Activated CD8-positive, alpha-beta T cell treated with anti-CD3 and anti-CD28 coated beads for 36 hours (primary cell): ENCODE results near the gene CNN2. TPM values are rescaled to one million over a fixed set of nuclear protein-coding genes. Genes with fewer than 3 reads are reported as not detected.

Experiments used
- ATAC-seq: fragments of 200-7000 bp; cut with Tn5 transposase; one replicate; pipeline ENCODE4 v1.10.0; 2021; ENCODE audit warnings: mild to moderate bottlenecking, moderate library complexity
- CTCF ChIA-PET: fragments of 350-600 bp; sonication (Branson Sonifier 250); formaldehyde crosslinking; loops from one replicate; lab custom pipeline; 2021; ENCODE audit warnings: antibody characterized with exemption; lab: Charles Lee
- POLR2A ChIA-PET: fragments of 350-600 bp; sonication (Branson Sonifier 250); formaldehyde crosslinking; loops from one replicate; lab custom pipeline; 2021; ENCODE audit warnings: antibody characterized with exemption; lab: Charles Lee
- DNase-seq: peaks from one replicate; pipeline ENCODE4 v3.0.0-alpha.2; 2020
- H3K27ac Mint-ChIP-seq: one replicate; pipeline ENCODE4 v1.8.0; 2021; ENCODE audit warnings: mild to moderate bottlenecking, mixed read lengths
- H3K27me3 Mint-ChIP-seq: one replicate; pipeline ENCODE4 v1.8.0; 2021; ENCODE audit warnings: mixed read lengths
- H3K36me3 Mint-ChIP-seq: one replicate; pipeline ENCODE4 v1.8.0; 2021; ENCODE audit warnings: low read depth, mixed read lengths
- H3K4me1 Mint-ChIP-seq: one replicate; pipeline ENCODE4 v1.8.0; 2021; ENCODE audit warnings: low read depth, mixed read lengths
- H3K4me3 Mint-ChIP-seq: one replicate; pipeline ENCODE4 v1.8.0; 2021; ENCODE audit warnings: mild to moderate bottlenecking, moderate library complexity, mixed read lengths
- H3K9me3 Mint-ChIP-seq: one replicate; pipeline ENCODE4 v1.8.0; 2021; ENCODE audit warnings: mixed read lengths
- CTCF ChIP-seq: fragments of 200-600 bp; IDR thresholded peaks from one replicate; pipeline ENCODE4 v1.8.0; 2022; ENCODE audit warnings: antibody characterized with exemption, mild to moderate bottlenecking
- intact Hi-C: fragments of 100-400 bp; cut with micrococcal nuclease; formaldehyde crosslinking; loops from one replicate; pipeline ENCODE4 v1.10.0; 2022
- total RNA-seq, 2 experiments: library from RNA; stranded (reverse); gene quantifications; one replicate each; pipeline ENCODE4 v1.2.3, GENCODE V29; 2021

The CNN2 gene
- total RNA-seq, 2 experiments from 2014 or later = 97.4 to 98.3 TPM

GRCh38 chr19:1076046-1076386, 49.6 kb downstream of the CNN2 start:
- intact Hi-C loops = loop anchor here (5.0 kb wide), 1 partner anchor 49 kb away; the partner anchor contains the start of gene CNN2
- Mint-ChIP-seq H3K4me3 (peak overlapping the region; percentile 24), H3K27ac (peak overlapping the region; percentile 83), H3K27me3 (no peaks in the 10 kb centered on the region), H3K36me3 (peaks cover 64% of the 10 kb centered on the region), H3K9me3 (no peaks in the 10 kb centered on the region), H3K4me1 (peaks cover 68% of the 10 kb centered on the region)
- TF ChIP-seq CTCF = no peak
- ATAC-seq (no peak), DNase-seq (no peak)
- ChIA-PET POLR2A (interaction anchor here (0.6 to 12.2 kb wide), 9 partner anchors 9 to 165 kb away, joined by 3 to 148 read pairs (median 4); partner anchors contain the start of genes ARHGAP45, CNN2 and RNU6-2), CTCF (interaction anchor here (1.0 to 3.6 kb wide), 7 partner anchors 9 to 165 kb away, joined by 3 to 17 read pairs (median 5); partner anchors contain the start of genes ARHGAP45 and CNN2)

- ChIA-PET POLR2A (interaction anchor here (0.9 to 12.2 kb wide), 10 partner anchors 10 to 164 kb away, joined by 3 to 148 read pairs (median 6); partner anchors contain the start of genes ARHGAP45, CNN2, POLR2E and RNU6-2), CTCF (interaction anchor here (1.1 to 3.6 kb wide), 5 partner anchors 10 to 55 kb away, joined by 3 to 17 read pairs (median 6); partner anchors contain the start of genes ARHGAP45 and RNU6-2)
- H3K27ac Mint-ChIP-seq = peak overlapping the region; percentile 88
- no peaks in the 10 kb centered on the region for H3K27me3 Mint-ChIP-seq
- intact Hi-C loops = loop anchor here (5.0 kb wide), 1 partner anchor 50 kb away; the partner anchor contains the start of gene CNN2
- ATAC-seq (peak; percentile 74), DNase-seq (peak; percentile 97)
- H3K36me3 Mint-ChIP-seq = peaks cover 64% of the 10 kb centered on the region
- no peaks in the 10 kb centered on the region for H3K9me3 Mint-ChIP-seq
- peak overlapping the region; percentile 71 for H3K4me3 Mint-ChIP-seq
- no peak for TF ChIP-seq CTCF
- H3K4me1 Mint-ChIP-seq = peaks cover 69% of the 10 kb centered on the region
Measured at GRCh38 chr19:1076951-1077350, 50.5 kb downstream of the CNN2 start.

- peaks cover 64% of the 10 kb centered on the region for H3K36me3 Mint-ChIP-seq
- H3K4me3 Mint-ChIP-seq = peak overlapping the region; percentile 16
- no peak for TF ChIP-seq CTCF
- H3K27ac Mint-ChIP-seq = peak overlapping the region; percentile 61
- H3K9me3 Mint-ChIP-seq = no peaks in the 10 kb centered on the region
- ChIA-PET POLR2A (interaction anchor here (0.9 to 12.2 kb wide), 12 partner anchors 8 to 190 kb away, joined by 3 to 148 read pairs (median 6); partner anchors contain the start of genes ARHGAP45, CBARP, CIRBP and POLR2E), CTCF (interaction anchor here (0.6 to 3.9 kb wide), 7 partner anchors 13 to 164 kb away, joined by 3 to 22 read pairs (median 4); partner anchors contain the start of gene ARHGAP45)
- H3K27me3 Mint-ChIP-seq = no peaks in the 10 kb centered on the region
- intact Hi-C loops = loop anchor here (5.0 kb wide), 1 partner anchor 52 kb away; the partner anchor contains the start of gene CNN2
- ATAC-seq (peak; percentile 14), DNase-seq (peak; percentile 92)
- H3K4me1 Mint-ChIP-seq = peaks cover 59% of the 10 kb centered on the region
Measured at GRCh38 chr19:1079566-1080111, 53.2 kb downstream of the CNN2 start.

GRCh38 chr19:1080360-1081161, 54.2 kb downstream of the CNN2 start:
- H3K36me3 Mint-ChIP-seq = peaks cover 69% of the 10 kb centered on the region
- POLR2A ChIA-PET = interaction anchor here (0.9 to 12.2 kb wide), 15 partner anchors 7 to 189 kb away, joined by 3 to 148 read pairs (median 5); partner anchors contain the start of genes ARHGAP45, CBARP, CIRBP and CNN2
- no peaks in the 10 kb centered on the region for H3K9me3 Mint-ChIP-seq
- CTCF ChIA-PET = interaction anchor here (0.6 to 3.9 kb wide), 9 partner anchors 10 to 164 kb away, joined by 3 to 22 read pairs (median 4); partner anchors contain the start of gene ARHGAP45
- H3K4me3 Mint-ChIP-seq = no peak overlapping the region
- DNase-seq (peak; percentile 7), ATAC-seq (no peak)
- H3K4me1 Mint-ChIP-seq = peaks cover 62% of the 10 kb centered on the region
- intact Hi-C loops = no loop called here
- H3K27ac Mint-ChIP-seq = no peak overlapping the region
- no peak for TF ChIP-seq CTCF
- no peaks in the 10 kb centered on the region for H3K27me3 Mint-ChIP-seq
